Endothelial cell of umbilical vein (primary cell): Measurements from ENCODE around the gene RPS19. TPM values are rescaled to one million over a fixed set of nuclear protein-coding genes. Genes with fewer than 3 reads are reported as not detected.
"Not testable (repeated sequence)": the region's sequence is repeated elsewhere in the genome, so short reads cannot be mapped to it uniquely, and the experiment has no call there.

ENCODE experiments used
- BruUV-seq: library from RNA; stranded (reverse); fragments of 400-500 nt; replicated peaks from 2 replicates; lab custom pipeline; 2021; lab: Mats Ljungman, UMichigan
- CTCF ChIA-PET: fragments of 300-600, 350-600 bp; sonication (Branson Sonifier 250); formaldehyde crosslinking; loops from one replicate; lab custom pipeline; 2021; ENCODE audit warnings: antibody characterized with exemption, inconsistent platforms; lab: Charles Lee
- POLR2A ChIA-PET: fragments of 300-600, 350-600 bp; sonication (Branson Sonifier 250); formaldehyde crosslinking; loops from one replicate; lab custom pipeline; 2021; ENCODE audit warnings: antibody characterized with exemption, inconsistent platforms; lab: Charles Lee
- DNase-seq: peaks from one replicate; pipeline ENCODE4 v3.0.0-alpha.2; 2011; ENCODE audit warnings: low read depth, low spot score
- FAIRE-seq: peaks from 2 replicates; lab custom pipeline; 2011; peaks lifted over from hg19 to GRCh38; lab: Jason Lieb, UNC
- H2AFZ ChIP-seq: 2 replicates; pipeline ENCODE4 v1.6.0; 2012; ENCODE audit warnings: low read depth, low read length, control low read depth, inconsistent platforms
- H3K27ac ChIP-seq: 2 replicates; pipeline ENCODE4 v1.5.1; 2011; ENCODE audit warnings: low read depth, mild to moderate bottlenecking, control low read depth, low read length, moderate library complexity; ENCODE audit not compliant: insufficient read depth
- H3K27me3 ChIP-seq, 2 experiments: 2 replicates each; pipeline versions ENCODE4 v1.6.0 to v1.6.1; 2011; ENCODE audit warnings: low read length in 2 of 2, mixed read lengths in 1 of 2; ENCODE audit not compliant: control insufficient read depth in 2 of 2, insufficient read depth in 2 of 2
- H3K36me3 ChIP-seq, 2 experiments: 2 replicates in 1 of 2; 3 replicates in 1 of 2; pipeline ENCODE4 v1.5.1; 2011; ENCODE audit warnings: low read length in 2 of 2, mild to moderate bottlenecking in 1 of 2, moderate library complexity in 1 of 2; ENCODE audit not compliant: control insufficient read depth in 2 of 2, insufficient read depth in 2 of 2; ENCODE audit errors: extremely low read depth in 1 of 2
- H3K4me1 ChIP-seq: 3 replicates; pipeline ENCODE4 v1.5.1; 2011; ENCODE audit warnings: mild to moderate bottlenecking, low read length; ENCODE audit not compliant: control insufficient read depth, insufficient read depth; ENCODE audit errors: extremely low read depth
- H3K4me2 ChIP-seq: 2 replicates; pipeline ENCODE4 v1.6.1; 2011; ENCODE audit warnings: low read length, control low read depth, mixed read lengths; ENCODE audit not compliant: insufficient read depth
- H3K4me3 ChIP-seq, 3 experiments: fragments of 200-600 bp in 1 of 3; sonication (generic), shearing (Covaris generic) in 1 of 3; replicated peaks in 1 of 3; 2 replicates each; pipeline ENCODE4 v1.5.1; 2011 to 2016; ENCODE audit warnings: control low read depth in 3 of 3, low read length in 3 of 3, mild to moderate bottlenecking in 2 of 3, inconsistent platforms in 1 of 3, low read depth in 1 of 3, moderate library complexity in 1 of 3; ENCODE audit not compliant: insufficient read depth in 1 of 3
- H3K79me2 ChIP-seq: 2 replicates; pipeline ENCODE4 v1.6.0; 2012; ENCODE audit warnings: low read length, inconsistent platforms; ENCODE audit not compliant: control insufficient read depth, insufficient read depth
- H3K9ac ChIP-seq: replicated peaks from 2 replicates; pipeline ENCODE3; 2011; ENCODE audit warnings: low read length, control low read depth; ENCODE audit not compliant: insufficient read depth; ENCODE audit errors: extremely low read depth
- H3K9me1 ChIP-seq: replicated peaks from 3 replicates; pipeline ENCODE4 v1.6.0; 2011; ENCODE audit warnings: mild to moderate bottlenecking, low read length; ENCODE audit not compliant: control insufficient read depth, insufficient read depth; ENCODE audit errors: extremely low read depth
- H3K9me3 ChIP-seq: replicated peaks from 2 replicates; pipeline ENCODE4 v1.5.1; 2012; ENCODE audit warnings: low read length, inconsistent platforms; ENCODE audit not compliant: control insufficient read depth, insufficient read depth
- H4K20me1 ChIP-seq: replicated peaks from 2 replicates; pipeline ENCODE3; 2011; ENCODE audit warnings: mild to moderate bottlenecking, low read length; ENCODE audit not compliant: control insufficient read depth, insufficient read depth; ENCODE audit errors: extremely low read depth
- GATA2 ChIP-seq: IDR thresholded peaks from 2 replicates; pipeline ENCODE4 v1.7.0; 2011; ENCODE audit warnings: low read depth, mild to moderate bottlenecking, moderate library complexity, mixed read lengths, low read length; ENCODE audit not compliant: insufficient read length, insufficient read depth
- POLR2A ChIP-seq: IDR thresholded peaks from 2 replicates; pipeline ENCODE4 v1.6.1; 2012; ENCODE audit warnings: low read depth, mild to moderate bottlenecking, control low read depth, low read length
- POLR2AphosphoS5 ChIP-seq: IDR thresholded peaks from 2 replicates; pipeline ENCODE4 v1.6.1; 2012; ENCODE audit warnings: low read depth, mild to moderate bottlenecking, control low read depth, low read length, moderate library complexity; ENCODE audit not compliant: insufficient read depth
- dilution Hi-C: fragments of 300-500 bp; cut with MboI; formaldehyde crosslinking; loops from one replicate; pipeline ENCODE4 v1.15.0; 2019; ENCODE audit warnings: low sequenced_read_pairs; ENCODE audit not compliant: extremely low pct_ligation_motif_present
- intact Hi-C: fragments of 100-400 bp; cut with micrococcal nuclease; formaldehyde crosslinking; loops from one replicate; pipeline ENCODE4 v1.10.0; 2022
- polyA plus RNA-seq, 4 experiments: library from polyadenylated mRNA; depleted of rRNA in 3 of 4; stranded (reverse) in 3 of 4; unstranded in 1 of 4; fragments of >200 nt; gene quantifications; 2 replicates each; pipeline versions ENCODE4 v1.2.1 to v1.2.3, GENCODE V29; 2011 to 2012; ENCODE audit warnings: missing spikeins in 1 of 4
- total RNA-seq: library from RNA; stranded (reverse); gene quantifications from 2 replicates; pipeline ENCODE4 v1.2.3, GENCODE V29; 2021
- TF ChIP-seq, protein P1 (sequence below): IDR thresholded peaks from 2 replicates; pipeline ENCODE4 v1.6.1; 2011; ENCODE audit not compliant: insufficient read depth, insufficient read length
- TF ChIP-seq, protein P2 (sequence below), 2 donors: IDR thresholded peaks; 1 replicate in 1 of 2; 2 replicates in 1 of 2; pipeline ENCODE4 v1.5.1; 2011; ENCODE audit warnings: low read length in 2 of 2, mild to moderate bottlenecking in 2 of 2, moderate library complexity in 2 of 2, control low read depth in 1 of 2, inconsistent platforms in 1 of 2, low read depth in 1 of 2; ENCODE audit not compliant: insufficient read depth in 1 of 2; ENCODE audit errors: extremely low read depth in 1 of 2

Gene RPS19
- total and polyA plus RNA-seq, 2 donors (not counting 3 experiments of a cell fraction or from before 2014, with no cell fraction given) = 2,234 to 4,353 TPM

DNA sequence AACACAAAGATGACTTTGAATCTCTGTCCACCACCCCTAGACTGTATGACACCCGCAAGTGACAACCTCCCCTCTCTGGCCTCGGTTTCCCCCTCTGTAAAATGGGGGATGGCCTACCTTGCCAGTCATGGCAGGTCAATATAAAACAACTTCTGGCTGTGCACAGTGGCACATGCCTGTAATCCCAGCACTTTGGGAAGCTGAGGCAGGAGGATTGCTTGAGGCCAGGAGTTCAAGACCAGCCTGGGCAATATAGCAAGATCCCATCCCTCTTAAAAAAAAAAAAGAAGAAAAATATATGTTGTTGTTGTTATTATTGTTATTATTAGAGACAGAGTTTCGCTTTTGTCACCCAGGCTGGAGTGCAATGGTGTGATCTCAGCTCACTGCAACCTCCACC, 15.9 kb downstream of the RPS19 start:
- peaks cover 2 to 10% of the 10 kb centered on the region in 2 experiments for H3K36me3 ChIP-seq
- H3K4me1 ChIP-seq, H3K27ac ChIP-seq, intact Hi-C loops, H3K4me2 ChIP-seq, H3K9ac ChIP-seq, H3K4me3 ChIP-seq, FAIRE-seq, H3K79me2 ChIP-seq, H3K9me1 ChIP-seq, CTCF ChIA-PET, DNase-seq, BruUV-seq, dilution Hi-C loops, H3K27me3 ChIP-seq, H4K20me1 ChIP-seq, H2AFZ ChIP-seq, H3K9me3 ChIP-seq: not testable (repeated sequence)
- POLR2A ChIA-PET = interaction anchor here (0.7 kb wide), 1 partner anchor 31 kb away, joined by 3 read pairs; no protein-coding TSS in a partner anchor

DNA sequence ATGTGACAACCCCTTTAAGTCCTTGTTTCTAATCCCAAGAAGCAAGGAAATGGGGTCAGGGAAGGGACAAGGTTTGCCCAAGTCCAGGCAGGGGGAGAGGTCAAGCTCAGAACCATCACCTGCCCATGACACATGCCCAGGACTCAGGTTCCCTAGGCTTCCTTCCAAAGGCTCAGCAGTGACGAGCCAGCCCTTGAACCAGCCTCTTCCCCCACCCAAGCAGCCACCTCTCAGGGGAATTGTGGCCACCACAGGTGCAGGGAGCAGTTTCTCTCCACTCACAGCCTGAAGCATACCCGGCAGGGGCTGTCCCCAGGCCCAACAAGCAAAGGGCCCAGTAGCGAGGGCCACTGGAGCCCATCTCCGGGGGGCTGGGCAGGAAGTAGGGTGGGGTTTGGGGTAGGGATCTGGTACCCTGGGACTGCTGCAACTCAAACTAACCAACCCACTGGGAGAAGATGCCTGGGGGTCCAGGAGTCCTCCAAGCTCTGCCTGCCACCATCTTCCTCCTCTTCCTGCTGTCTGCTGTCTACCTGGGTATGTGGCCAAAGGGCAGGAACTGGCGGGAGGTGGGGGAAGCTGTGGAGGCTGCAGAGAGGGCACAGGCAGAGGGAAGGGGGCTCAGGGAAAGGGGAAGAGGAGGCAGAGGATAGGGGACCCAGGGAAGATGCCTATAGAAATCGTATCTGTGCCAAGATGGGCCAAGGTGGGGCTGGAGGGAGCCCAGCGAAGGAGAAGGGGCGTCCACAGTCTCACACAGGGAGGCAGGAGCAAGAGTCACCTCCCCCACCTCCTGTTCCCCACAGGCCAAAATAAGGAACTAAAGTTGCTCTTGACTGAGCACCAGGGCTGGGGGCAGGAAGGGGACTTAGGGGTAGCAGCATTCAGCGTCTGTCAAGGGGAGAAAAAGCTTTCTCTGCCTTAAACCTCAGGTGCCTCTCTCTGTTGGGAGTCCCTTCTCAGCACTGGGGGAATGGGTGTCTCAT, 17.1 kb downstream of the RPS19 start, which contains the start of gene CD79A:
Gene CD79A, plus strand, starts transcription at position 433 of the 986 bp plus-strand sequence. Its CDS starts 26 bp downstream, at position 459.
- no peaks in the 10 kb centered on the region for H3K9me1 ChIP-seq
- intact Hi-C loops = no loop called here
- no peak within 1 kb of the TSS for H2AFZ ChIP-seq
- H3K36me3 ChIP-seq = no peaks in the 10 kb centered on the region
- no peak for FAIRE-seq
- H3K9me3 ChIP-seq = no peaks in the 10 kb centered on the region
- BruUV-seq = no TSS peak
- H3K4me2 ChIP-seq = no peak within 1 kb of the TSS
- H3K27ac ChIP-seq = no peak within 1 kb of the TSS
- DNase-seq = no peak
- no peak within 1 kb of the TSS for H3K9ac ChIP-seq
- POLR2A ChIA-PET = no interaction called here
- no peaks in the 10 kb centered on the region for H4K20me1 ChIP-seq
- no peaks in the 10 kb centered on the region for H3K79me2 ChIP-seq
- H3K4me1 ChIP-seq = no peaks in the 10 kb centered on the region
- H3K27me3 ChIP-seq = no peaks in the 10 kb centered on the region
- dilution Hi-C loops = no loop called here
- no peak within 1 kb of the TSS for H3K4me3 ChIP-seq
- CTCF ChIA-PET = no interaction called here
- TF ChIP-seq GATA2 (no peak), POLR2AphosphoS5 (no peak), POLR2A (no peak)
- TF ChIP-seq, protein P1, sequence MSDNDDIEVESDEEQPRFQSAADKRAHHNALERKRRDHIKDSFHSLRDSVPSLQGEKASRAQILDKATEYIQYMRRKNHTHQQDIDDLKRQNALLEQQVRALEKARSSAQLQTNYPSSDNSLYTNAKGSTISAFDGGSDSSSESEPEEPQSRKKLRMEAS = no peak
- TF ChIP-seq, protein P2, sequence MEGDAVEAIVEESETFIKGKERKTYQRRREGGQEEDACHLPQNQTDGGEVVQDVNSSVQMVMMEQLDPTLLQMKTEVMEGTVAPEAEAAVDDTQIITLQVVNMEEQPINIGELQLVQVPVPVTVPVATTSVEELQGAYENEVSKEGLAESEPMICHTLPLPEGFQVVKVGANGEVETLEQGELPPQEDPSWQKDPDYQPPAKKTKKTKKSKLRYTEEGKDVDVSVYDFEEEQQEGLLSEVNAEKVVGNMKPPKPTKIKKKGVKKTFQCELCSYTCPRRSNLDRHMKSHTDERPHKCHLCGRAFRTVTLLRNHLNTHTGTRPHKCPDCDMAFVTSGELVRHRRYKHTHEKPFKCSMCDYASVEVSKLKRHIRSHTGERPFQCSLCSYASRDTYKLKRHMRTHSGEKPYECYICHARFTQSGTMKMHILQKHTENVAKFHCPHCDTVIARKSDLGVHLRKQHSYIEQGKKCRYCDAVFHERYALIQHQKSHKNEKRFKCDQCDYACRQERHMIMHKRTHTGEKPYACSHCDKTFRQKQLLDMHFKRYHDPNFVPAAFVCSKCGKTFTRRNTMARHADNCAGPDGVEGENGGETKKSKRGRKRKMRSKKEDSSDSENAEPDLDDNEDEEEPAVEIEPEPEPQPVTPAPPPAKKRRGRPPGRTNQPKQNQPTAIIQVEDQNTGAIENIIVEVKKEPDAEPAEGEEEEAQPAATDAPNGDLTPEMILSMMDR (IDR thresholded peaks at IDR 0.05; ENCODE audit: extremely low read depth in 1 of 2, insufficient read depth in 1 of 2, low read depth in 1 of 2, low read length in 2 of 2) = no peak
